Neural crest cell (in vitro differentiated cells): ENCODE data around the gene TP73. TPM values are rescaled to one million over a fixed set of nuclear protein-coding genes. Genes with fewer than 3 reads are reported as not detected.

Experiments
- DNase-seq: peaks from one replicate; pipeline ENCODE4 v3.0.0; 2021; ENCODE audit warnings: low read depth, mixed read lengths, low spot score
- H3K27ac Mint-ChIP-seq: one replicate; pipeline ENCODE4 v1.8.0; 2021; ENCODE audit warnings: mild to moderate bottlenecking, mixed read lengths; ENCODE audit not compliant: unreplicated experiment
- H3K27me3 Mint-ChIP-seq: 2 replicates; pipeline ENCODE4 v1.8.0; 2021; ENCODE audit warnings: low read depth, mild to moderate bottlenecking, mixed read lengths
- H3K36me3 Mint-ChIP-seq: 2 replicates; pipeline ENCODE4 v1.8.0; 2021; ENCODE audit warnings: low read depth, mild to moderate bottlenecking, mixed read lengths
- H3K4me1 Mint-ChIP-seq: 2 replicates; pipeline ENCODE4 v1.8.0; 2021; ENCODE audit warnings: mixed read lengths
- H3K4me3 Mint-ChIP-seq: one replicate; pipeline ENCODE4 v1.8.0; 2021; ENCODE audit warnings: mild to moderate bottlenecking, mixed read lengths
- H3K9me3 Mint-ChIP-seq: 2 replicates; pipeline ENCODE4 v1.8.0; 2021; ENCODE audit warnings: mixed read lengths
- total RNA-seq: library from RNA; stranded (reverse); gene quantifications from 2 replicates; pipeline ENCODE4 v1.2.1, GENCODE V29; 2021
- TF ChIP-seq, protein P1 (sequence below): fragments of 200-600 bp; sonication (generic); conservative IDR thresholded peaks from 2 replicates; pipeline ENCODE4 v1.5.0; 2021; ENCODE audit warnings: antibody characterized with exemption, mild to moderate bottlenecking

Gene TP73
- total RNA-seq, 1 donor from 2014 or later = 1.5 TPM

DNA sequence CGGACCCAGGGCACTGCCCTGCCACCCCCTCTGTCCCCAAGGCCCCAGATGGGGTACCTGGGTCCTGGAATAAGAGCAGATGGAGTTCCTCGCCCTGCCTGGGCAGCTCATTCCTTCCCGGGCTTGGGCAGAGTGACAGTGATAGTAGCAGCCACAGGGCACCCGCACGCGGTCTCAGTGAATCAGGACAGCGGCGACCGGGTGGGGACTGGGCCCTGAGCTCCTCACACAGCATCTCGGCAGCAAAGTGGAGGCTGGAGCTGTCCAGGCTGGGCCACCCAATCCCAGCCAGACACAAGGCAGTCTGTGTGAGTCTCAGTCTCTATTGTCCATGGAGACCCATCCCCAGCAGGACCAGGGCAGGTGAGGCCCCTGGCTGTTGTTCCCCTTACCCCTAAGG lies 62.5 kb downstream of the TP73 start:
- Mint-ChIP-seq H3K27me3 (peaks cover 13% of the 10 kb centered on the region), H3K9me3 (no peaks in the 10 kb centered on the region), H3K36me3 (no peaks in the 10 kb centered on the region), H3K27ac (no peak overlapping the region), H3K4me1 (no peaks in the 10 kb centered on the region), H3K4me3 (no peak overlapping the region)
- DNase-seq = no peak
- TF ChIP-seq, protein P1, sequence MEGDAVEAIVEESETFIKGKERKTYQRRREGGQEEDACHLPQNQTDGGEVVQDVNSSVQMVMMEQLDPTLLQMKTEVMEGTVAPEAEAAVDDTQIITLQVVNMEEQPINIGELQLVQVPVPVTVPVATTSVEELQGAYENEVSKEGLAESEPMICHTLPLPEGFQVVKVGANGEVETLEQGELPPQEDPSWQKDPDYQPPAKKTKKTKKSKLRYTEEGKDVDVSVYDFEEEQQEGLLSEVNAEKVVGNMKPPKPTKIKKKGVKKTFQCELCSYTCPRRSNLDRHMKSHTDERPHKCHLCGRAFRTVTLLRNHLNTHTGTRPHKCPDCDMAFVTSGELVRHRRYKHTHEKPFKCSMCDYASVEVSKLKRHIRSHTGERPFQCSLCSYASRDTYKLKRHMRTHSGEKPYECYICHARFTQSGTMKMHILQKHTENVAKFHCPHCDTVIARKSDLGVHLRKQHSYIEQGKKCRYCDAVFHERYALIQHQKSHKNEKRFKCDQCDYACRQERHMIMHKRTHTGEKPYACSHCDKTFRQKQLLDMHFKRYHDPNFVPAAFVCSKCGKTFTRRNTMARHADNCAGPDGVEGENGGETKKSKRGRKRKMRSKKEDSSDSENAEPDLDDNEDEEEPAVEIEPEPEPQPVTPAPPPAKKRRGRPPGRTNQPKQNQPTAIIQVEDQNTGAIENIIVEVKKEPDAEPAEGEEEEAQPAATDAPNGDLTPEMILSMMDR = no peak

DNA sequence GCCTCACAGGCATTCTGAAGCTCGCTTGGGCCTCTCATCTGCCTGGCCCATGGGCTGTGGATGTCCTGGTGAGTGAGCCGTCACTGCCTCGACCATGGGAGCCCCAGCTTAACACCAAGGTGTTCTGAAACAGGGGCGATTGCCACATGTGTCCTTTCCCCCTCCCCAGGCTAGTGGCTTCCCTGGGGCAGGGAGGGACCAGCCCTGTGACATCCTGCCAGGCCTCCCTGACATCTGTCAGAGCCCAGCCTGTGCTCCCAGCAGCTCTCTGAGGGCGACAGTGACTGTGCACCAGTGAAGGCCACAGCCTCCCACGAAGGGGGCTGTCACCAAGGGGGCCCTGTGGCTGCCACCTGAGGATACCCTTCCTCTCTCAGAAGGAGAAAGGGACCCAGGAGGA lies 64.0 kb downstream of the TP73 start:
- no peak for DNase-seq
- no peaks in the 10 kb centered on the region for H3K4me1 Mint-ChIP-seq

DNA sequence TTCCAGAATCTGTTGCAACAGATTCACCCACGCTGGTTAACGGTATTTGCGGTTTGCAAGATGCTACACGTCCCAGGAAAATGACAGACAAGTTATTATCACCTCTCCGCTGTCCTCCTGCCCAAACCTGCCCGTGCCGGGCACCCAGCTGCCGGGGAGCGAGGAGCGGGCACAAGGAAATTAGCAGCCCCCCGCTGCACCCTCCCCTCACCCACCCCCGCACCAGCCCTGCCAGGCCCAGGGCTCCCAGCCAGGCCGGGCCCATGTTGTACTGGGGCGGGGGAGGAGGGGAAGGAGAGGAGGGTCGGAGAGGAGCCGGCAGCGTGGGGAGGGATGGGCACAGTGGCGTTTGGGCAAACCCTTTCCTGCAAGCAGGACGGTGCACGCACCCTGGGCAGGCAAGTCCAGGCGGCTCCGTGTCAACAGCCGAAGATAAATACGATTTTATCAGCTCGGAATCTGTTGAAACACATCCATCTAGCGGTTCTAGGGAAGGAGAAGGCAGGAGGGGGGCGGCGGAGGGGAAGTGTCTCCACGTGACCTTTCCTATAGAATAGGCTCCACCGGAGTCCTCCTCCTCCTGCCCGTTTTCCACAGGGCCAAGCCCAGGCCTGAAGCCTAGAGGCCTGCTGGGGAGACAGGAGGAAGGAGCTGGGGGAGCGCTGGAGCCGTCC lies 64.9 kb downstream of the TP73 start:
- no peak for DNase-seq
- H3K9me3 Mint-ChIP-seq = no peaks in the 10 kb centered on the region
- no peaks in the 10 kb centered on the region for H3K36me3 Mint-ChIP-seq
- no peak overlapping the region for H3K27ac Mint-ChIP-seq
- peaks cover 2% of the 10 kb centered on the region for H3K27me3 Mint-ChIP-seq
- TF ChIP-seq, protein P1 = no peak
- H3K4me1 Mint-ChIP-seq = no peaks in the 10 kb centered on the region
- no peak overlapping the region for H3K4me3 Mint-ChIP-seq

More for the DNA sequence above, 64.0 kb downstream of the TP73 start:
- TF ChIP-seq, protein P1 = no peak
- H3K27ac Mint-ChIP-seq = no peak overlapping the region
- no peak overlapping the region for H3K4me3 Mint-ChIP-seq
- H3K36me3 Mint-ChIP-seq = no peaks in the 10 kb centered on the region
- H3K27me3 Mint-ChIP-seq = peaks cover 9% of the 10 kb centered on the region
- no peaks in the 10 kb centered on the region for H3K9me3 Mint-ChIP-seq

DNA sequence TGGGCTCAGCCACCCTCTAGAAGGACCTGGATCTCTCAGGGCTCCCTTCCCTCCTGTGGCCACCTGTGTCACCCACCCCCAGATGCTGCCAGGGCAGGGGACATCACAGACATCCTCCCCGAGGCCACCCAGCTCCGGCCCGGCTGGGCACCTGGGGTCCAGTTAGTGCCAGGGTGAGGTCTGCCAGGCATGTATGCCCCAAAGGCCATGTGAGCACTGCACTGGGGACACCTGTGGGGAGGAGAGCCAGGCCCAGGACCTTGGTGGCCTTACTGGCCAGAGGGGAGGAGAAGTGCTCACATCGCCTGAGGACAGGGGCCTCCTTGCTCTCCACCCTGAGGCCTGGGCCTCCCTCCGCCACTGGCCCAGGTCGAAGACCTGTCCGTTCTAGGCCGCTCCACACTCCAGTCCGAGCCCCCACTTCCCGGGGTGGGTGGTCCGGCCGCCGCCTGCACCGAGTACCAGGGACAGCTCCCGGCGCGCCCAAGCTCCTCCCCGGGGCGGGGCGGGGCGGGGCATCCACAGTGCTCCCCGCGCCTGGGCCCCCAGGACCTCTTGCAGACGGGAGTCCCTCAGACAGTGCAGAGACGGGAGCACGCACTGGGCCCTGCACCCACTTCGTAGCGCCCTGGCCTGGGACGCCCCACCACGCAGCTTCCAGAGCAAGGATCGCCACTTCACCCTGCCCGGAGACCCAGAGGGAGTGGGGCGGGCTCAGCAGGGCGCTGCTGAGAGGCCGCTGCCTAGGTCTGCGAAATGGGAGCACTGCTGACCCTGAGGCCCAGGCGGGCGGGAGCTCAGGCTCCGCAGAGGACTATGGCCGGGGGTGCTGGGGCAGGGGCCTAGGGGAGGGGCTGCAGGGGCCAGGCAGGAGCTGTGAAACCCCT lies 65.6 kb downstream of the TP73 start:
- H3K27ac Mint-ChIP-seq = no peak overlapping the region
- H3K9me3 Mint-ChIP-seq = no peaks in the 10 kb centered on the region
- TF ChIP-seq, protein P1 = no peak
- no peaks in the 10 kb centered on the region for H3K36me3 Mint-ChIP-seq
- H3K4me3 Mint-ChIP-seq = no peak overlapping the region
- DNase-seq = peak; percentile 48
- H3K27me3 Mint-ChIP-seq = no peaks in the 10 kb centered on the region
- H3K4me1 Mint-ChIP-seq = no peaks in the 10 kb centered on the region

DNA sequence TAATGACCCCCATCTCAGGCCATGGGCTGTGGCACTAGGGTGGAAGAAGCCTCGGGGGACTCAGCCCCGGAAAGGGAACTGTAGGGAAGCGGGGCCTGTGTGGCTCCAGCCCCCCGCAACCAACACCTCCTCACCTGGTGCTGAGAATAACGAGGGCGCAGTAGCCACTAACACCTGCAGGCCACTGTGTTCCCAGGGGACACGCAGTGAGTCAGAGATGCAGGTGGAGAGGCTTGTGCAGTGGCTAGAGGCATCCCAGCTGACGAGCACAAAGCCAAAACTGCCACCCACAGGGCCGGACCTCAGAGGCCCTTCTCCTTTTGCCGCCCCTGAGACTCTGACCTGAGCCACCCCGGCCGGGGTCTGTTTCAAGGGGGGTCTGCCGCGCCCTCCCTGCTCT lies 66.4 kb downstream of the TP73 start:
- Mint-ChIP-seq H3K27ac (no peak overlapping the region), H3K4me3 (no peak overlapping the region), H3K4me1 (no peaks in the 10 kb centered on the region), H3K27me3 (no peaks in the 10 kb centered on the region), H3K36me3 (no peaks in the 10 kb centered on the region), H3K9me3 (no peaks in the 10 kb centered on the region)
- DNase-seq = no peak
- TF ChIP-seq, protein P1 = no peak
